Nephron (organoid): ENCODE data around the gene BMP8A.

Experiments used
- H3K27ac Mint-ChIP-seq, 3 experiments: 2 replicates each; pipeline ENCODE4 v1.8.0; 2020; ENCODE audit warnings: mixed read lengths in 3 of 3, mild to moderate bottlenecking in 2 of 3, moderate library complexity in 1 of 3
- H3K27me3 Mint-ChIP-seq: 2 replicates; pipeline ENCODE4 v1.8.0; 2021; ENCODE audit warnings: low read depth, mild to moderate bottlenecking, moderate library complexity, mixed read lengths
- H3K36me3 Mint-ChIP-seq: 2 replicates; pipeline ENCODE4 v1.8.0; 2020; ENCODE audit warnings: low read depth, mixed read lengths
- H3K4me1 Mint-ChIP-seq: 2 replicates; pipeline ENCODE4 v1.8.0; 2020; ENCODE audit warnings: mixed read lengths
- H3K4me3 Mint-ChIP-seq, 3 experiments: 2 replicates each; pipeline ENCODE4 v1.8.0; 2020; ENCODE audit warnings: mild to moderate bottlenecking in 3 of 3, mixed read lengths in 3 of 3, moderate library complexity in 2 of 3
- H3K9me3 Mint-ChIP-seq: 2 replicates; pipeline ENCODE4 v1.8.0; 2020; ENCODE audit warnings: mixed read lengths
- CTCF ChIP-seq, 3 experiments: fragments of 200-600 bp; sonication (generic); IDR thresholded peaks; one replicate each; pipeline ENCODE4 v1.5.0; 2021; ENCODE audit warnings: antibody characterized with exemption in 3 of 3; ENCODE audit not compliant: unreplicated experiment in 3 of 3

Gene BMP8A

GRCh38 chr1:39478126-39478915 lies 13.1 kb upstream of the BMP8A start:
- Mint-ChIP-seq H3K27ac (no peak overlapping the region), H3K4me1 (peaks cover 5% of the 10 kb centered on the region), H3K4me3 (no peak overlapping the region), H3K9me3 (no peaks in the 10 kb centered on the region), H3K27me3 (peaks cover 3% of the 10 kb centered on the region), H3K36me3 (peaks cover 63% of the 10 kb centered on the region)
- no peak for TF ChIP-seq CTCF (IDR thresholded peaks at IDR 0.05; ENCODE audit: unreplicated experiment in 3 of 3)

GRCh38 chr1:39481289-39481688 lies 10.1 kb upstream of the BMP8A start:
- H3K27me3 Mint-ChIP-seq, result peaks cover 5% of the 10 kb centered on the region
- H3K4me3 Mint-ChIP-seq, result no peak overlapping the region
- H3K27ac Mint-ChIP-seq, result no peak overlapping the region
- no peak for TF ChIP-seq CTCF (IDR thresholded peaks at IDR 0.05; ENCODE audit: unreplicated experiment in 3 of 3)
- no peaks in the 10 kb centered on the region for H3K9me3 Mint-ChIP-seq
- peaks cover 5% of the 10 kb centered on the region for H3K4me1 Mint-ChIP-seq
- peaks cover 65% of the 10 kb centered on the region for H3K36me3 Mint-ChIP-seq

- H3K4me3 Mint-ChIP-seq, result no peak overlapping the region
- peaks cover 7% of the 10 kb centered on the region for H3K27me3 Mint-ChIP-seq
- H3K36me3 Mint-ChIP-seq, result peaks cover 74% of the 10 kb centered on the region
These were observed 8.2 kb upstream of the BMP8A start for GRCh38 chr1:39483276-39483675.

DNA sequence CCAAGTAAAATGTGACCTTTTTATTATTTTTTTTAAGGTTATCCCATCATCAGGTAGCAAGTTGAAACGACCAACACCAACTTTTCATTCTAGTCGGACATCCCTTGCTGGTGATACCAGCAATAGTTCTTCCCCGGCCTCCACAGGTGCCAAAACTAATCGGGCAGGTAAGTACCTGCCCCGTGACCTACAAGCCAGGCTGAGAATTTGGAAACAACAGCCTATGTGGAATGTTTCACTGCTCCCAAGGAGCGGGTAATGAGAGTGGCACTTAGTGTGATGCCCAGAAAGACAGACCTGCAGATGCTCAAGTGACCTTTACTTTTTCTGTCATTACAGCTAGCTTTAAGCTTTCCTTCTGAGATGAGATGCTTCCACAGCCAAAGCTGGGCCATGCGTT lies 6.9 kb upstream of the BMP8A start:
- Mint-ChIP-seq H3K27ac (no peak overlapping the region), H3K4me1 (peaks cover 3% of the 10 kb centered on the region), H3K4me3 (no peak overlapping the region), H3K36me3 (peaks cover 72% of the 10 kb centered on the region), H3K9me3 (no peaks in the 10 kb centered on the region), H3K27me3 (peaks cover 17% of the 10 kb centered on the region)
- no peak for TF ChIP-seq CTCF (IDR thresholded peaks at IDR 0.05; ENCODE audit: unreplicated experiment in 3 of 3)

More at GRCh38 chr1:39483276-39483675, 8.2 kb upstream of the BMP8A start:
- Mint-ChIP-seq H3K27ac (no peak overlapping the region), H3K4me1 (peaks cover 5% of the 10 kb centered on the region), H3K9me3 (no peaks in the 10 kb centered on the region)
- no peak for TF ChIP-seq CTCF (IDR thresholded peaks at IDR 0.05; ENCODE audit: unreplicated experiment in 3 of 3)

GRCh38 chr1:39485046-39485803 lies 6.2 kb upstream of the BMP8A start:
- peaks cover 7% of the 10 kb centered on the region for H3K4me1 Mint-ChIP-seq
- no peak for TF ChIP-seq CTCF (IDR thresholded peaks at IDR 0.05; ENCODE audit: unreplicated experiment in 3 of 3)
- H3K9me3 Mint-ChIP-seq, result no peaks in the 10 kb centered on the region
- peaks cover 24% of the 10 kb centered on the region for H3K27me3 Mint-ChIP-seq
- peaks cover 66% of the 10 kb centered on the region for H3K36me3 Mint-ChIP-seq
- no peak overlapping the region for H3K27ac Mint-ChIP-seq
- no peak overlapping the region for H3K4me3 Mint-ChIP-seq
